HFF-Myc (cell line): ENCODE results near the gene EEIG2.

Experiments
- DNase-seq: peaks from one replicate; pipeline ENCODE4 v3.0.0-alpha.2; 2011; ENCODE audit warnings: low read depth; ENCODE audit errors: extremely low read depth
- H3K4me3 ChIP-seq: replicated peaks from 2 replicates; pipeline ENCODE4 v1.5.1; 2011; ENCODE audit warnings: low read depth, mild to moderate bottlenecking, control low read depth, low read length
- CTCF ChIP-seq: IDR thresholded peaks from 2 replicates; pipeline ENCODE4 v1.5.1; 2012; ENCODE audit warnings: mild to moderate bottlenecking, low read depth, low read length, control low read depth; ENCODE audit errors: missing control alignments

EEIG2 gene

GRCh38 chr1:108560874-108561459 is 1.1 kb downstream of the EEIG2 start:
- no peak for DNase-seq
- H3K4me3 ChIP-seq, result peak overlapping the region; percentile 63
- no peak for TF ChIP-seq CTCF

- peak; percentile 53 for TF ChIP-seq CTCF
- H3K4me3 ChIP-seq, result no peak overlapping the region
- DNase-seq, result no peak
Measured at GRCh38 chr1:108561689-108562326, 1.9 kb downstream of the EEIG2 start.

GRCh38 chr1:108563808-108564207 is 3.9 kb downstream of the EEIG2 start:
- DNase-seq, result no peak
- no peak for TF ChIP-seq CTCF
- H3K4me3 ChIP-seq, result no peak overlapping the region

- TF ChIP-seq CTCF, result no peak
- no peak for DNase-seq
Measured at GRCh38 chr1:108565081-108565480, 5.2 kb downstream of the EEIG2 start.

GRCh38 chr1:108565512-108565911 is 5.6 kb downstream of the EEIG2 start:
- no peak for TF ChIP-seq CTCF
- no peak overlapping the region for H3K4me3 ChIP-seq
- no peak for DNase-seq

More at GRCh38 chr1:108565081-108565480, 5.2 kb downstream of the EEIG2 start:
- no peak overlapping the region for H3K4me3 ChIP-seq

- no peak for DNase-seq
- TF ChIP-seq CTCF, result no peak
Measured at GRCh38 chr1:108568589-108568988, 8.7 kb downstream of the EEIG2 start.

GRCh38 chr1:108569097-108569728 is 9.3 kb downstream of the EEIG2 start:
- no peak for TF ChIP-seq CTCF
- no peak for DNase-seq

More at GRCh38 chr1:108568589-108568988, 8.7 kb downstream of the EEIG2 start:
- H3K4me3 ChIP-seq, result no peak overlapping the region

More at GRCh38 chr1:108569097-108569728, 9.3 kb downstream of the EEIG2 start:
- no peak overlapping the region for H3K4me3 ChIP-seq
